ENCODE measurements around the gene CLIC1. TPM values are rescaled to one million over a fixed set of nuclear protein-coding genes. Genes with fewer than 3 reads are reported as not detected.

The CLIC1 gene
- total and polyA plus RNA-seq, 2 experiments from 2014 or later = 269 to 296 TPM

GRCh38 chr6:31693535-31693934 is 42.8 kb downstream of the CLIC1 start (continued):
- TF ChIP-seq EZH2 (IDR thresholded peaks at IDR 0.05; ENCODE audit: low read depth, unreplicated experiment) (no peak), NANOG (IDR thresholded peaks at IDR 0.05; ENCODE audit: borderline replicate concordance) (no peak)

- no peak overlapping the region for H2AFZ ChIP-seq
- Mint-ChIP-seq H3K4me3 (no peak overlapping the region), H3K27ac (no peak overlapping the region), H3K36me3 (ENCODE audit: low read depth) (peaks cover 25% of the 10 kb centered on the region), H3K4me1 (no peaks in the 10 kb centered on the region), H3K27me3 (ENCODE audit: insufficient read depth, low read depth, poor library complexity) (peaks cover 5% of the 10 kb centered on the region), H3K9me3 (no peaks in the 10 kb centered on the region)
- no peak overlapping the region for H3K4me2 ChIP-seq
- no peaks in the 10 kb centered on the region for H3K27me3 ChIP-seq (ENCODE audit: insufficient read depth)
- no peak for ATAC-seq
- H3K27ac ChIP-seq (ENCODE audit: low read depth) = no peak overlapping the region
- no peak for TF ChIP-seq EZH2phosphoT487 (IDR thresholded peaks at IDR 0.05; ENCODE audit: unreplicated experiment)
- TF ChIP-seq ZNF114 (CRISPR knock-in tag; IDR thresholded peaks at IDR 0.05) = no peak
- no peak for TF ChIP-seq JUNB (IDR thresholded peaks at IDR 0.05; ENCODE audit: unreplicated experiment)
- TF ChIP-seq CTCF (conservative IDR thresholded peaks at IDR 0.05; ENCODE audit: low read depth in 2 of 2) = no peak
- H3K4me3 ChIP-seq = no peak overlapping the region
- H4K20me1 ChIP-seq (replicated peaks; ENCODE audit: insufficient read depth) = no peaks in the 10 kb centered on the region
- no peaks in the 10 kb centered on the region for H3F3A ChIP-seq (replicated peaks; ENCODE audit: low read depth)
- no peaks in the 10 kb centered on the region for H3K79me2 ChIP-seq (replicated peaks; ENCODE audit: insufficient read depth)
- H3K4me1 ChIP-seq (ENCODE audit: insufficient read depth) = no peaks in the 10 kb centered on the region
- no peaks in the 10 kb centered on the region for H3K9me2 ChIP-seq (ENCODE audit: insufficient read depth)
- no peak for DNase-seq (ENCODE audit: low spot score)
- peaks cover 6% of the 10 kb centered on the region; the same call in 1 of the 2 replicates for H3K36me3 ChIP-seq (ENCODE audit: insufficient read depth)
Measured at GRCh38 chr6:31692886-31693285, 43.4 kb downstream of the CLIC1 start.

GRCh38 chr6:31692353-31692752 is 44.0 kb downstream of the CLIC1 start:
- H2AFZ ChIP-seq = no peak overlapping the region
- no peak overlapping the region for H3K27ac Mint-ChIP-seq
- H3K4me3 Mint-ChIP-seq = no peak overlapping the region
- no peak overlapping the region for H3K27ac ChIP-seq (ENCODE audit: low read depth)
- H3K9me3 Mint-ChIP-seq = no peaks in the 10 kb centered on the region
- H3K4me2 ChIP-seq = no peak overlapping the region
- H3K79me2 ChIP-seq (replicated peaks; ENCODE audit: insufficient read depth) = no peaks in the 10 kb centered on the region
- DNase-seq (ENCODE audit: low spot score) = no peak
- no peaks in the 10 kb centered on the region for H3F3A ChIP-seq (replicated peaks; ENCODE audit: low read depth)
- H3K36me3 Mint-ChIP-seq (ENCODE audit: low read depth) = peaks cover 22% of the 10 kb centered on the region
- H3K9me2 ChIP-seq (ENCODE audit: insufficient read depth) = no peaks in the 10 kb centered on the region
- no peaks in the 10 kb centered on the region for H4K20me1 ChIP-seq (replicated peaks; ENCODE audit: insufficient read depth)
- H3K27me3 Mint-ChIP-seq (ENCODE audit: insufficient read depth, low read depth, poor library complexity) = peaks cover 3% of the 10 kb centered on the region
- no peak overlapping the region for H3K4me3 ChIP-seq
- no peaks in the 10 kb centered on the region for H3K4me1 Mint-ChIP-seq
- no peak for ATAC-seq
- H3K36me3 ChIP-seq (ENCODE audit: insufficient read depth) = peaks cover 6% of the 10 kb centered on the region; the same call in 1 of the 2 replicates
- H3K27me3 ChIP-seq (ENCODE audit: insufficient read depth) = no peaks in the 10 kb centered on the region
- H3K4me1 ChIP-seq (ENCODE audit: insufficient read depth) = no peaks in the 10 kb centered on the region
- TF ChIP-seq POLR2AphosphoS5 (IDR thresholded peaks at IDR 0.05; ENCODE audit: low read depth) = no peak
- TF ChIP-seq ZNF114 (CRISPR knock-in tag; IDR thresholded peaks at IDR 0.05) = no peak
- no peak for TF ChIP-seq ZNF331 (CRISPR knock-in tag; IDR thresholded peaks at IDR 0.05; ENCODE audit: low read depth)
- no peak for TF ChIP-seq REST (IDR thresholded peaks at IDR 0.05; ENCODE audit: unreplicated experiment)
- no peak for TF ChIP-seq JUNB (IDR thresholded peaks at IDR 0.05; ENCODE audit: unreplicated experiment)
- TF ChIP-seq STAT1 (IDR thresholded peaks at IDR 0.05; ENCODE audit: unreplicated experiment) = no peak
- no peak for TF ChIP-seq EZH2phosphoT487 (IDR thresholded peaks at IDR 0.05; ENCODE audit: unreplicated experiment)
- TF ChIP-seq CTCF (conservative IDR thresholded peaks at IDR 0.05; ENCODE audit: low read depth in 2 of 2) = no peak
- TF ChIP-seq NANOG (IDR thresholded peaks at IDR 0.05; ENCODE audit: borderline replicate concordance) = no peak
- TF ChIP-seq ETS1 (IDR thresholded peaks at IDR 0.05) = no peak
